ENCODE results near the gene TGIF1. TPM values are rescaled to one million over a fixed set of nuclear protein-coding genes. Genes with fewer than 3 reads are reported as not detected.

The TGIF1 gene
- total and polyA plus RNA-seq, 8 donors = 12.8 to 40.7 (median 18.3) TPM

DNA sequence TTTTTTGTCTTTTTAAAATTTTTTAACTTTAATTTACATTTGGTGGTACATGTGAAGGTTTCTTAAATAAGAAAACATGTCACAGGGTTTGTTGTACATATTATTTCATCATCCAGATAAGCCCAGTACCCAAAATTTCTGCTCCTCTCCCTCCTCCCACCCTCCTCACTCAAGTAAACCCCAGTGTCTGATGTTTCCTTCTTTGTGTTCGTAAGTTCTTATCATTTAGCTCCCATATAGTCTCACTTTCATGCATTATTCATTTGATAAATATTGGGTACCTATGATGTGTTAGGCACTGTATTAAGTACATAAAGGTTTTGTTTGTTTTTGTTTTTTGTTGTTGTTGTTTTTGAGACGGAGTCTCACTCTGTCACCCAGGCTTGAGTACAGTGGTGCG, 5.7 kb upstream of the TGIF1 start:
- Histone ChIP-seq H3K27ac (no peak overlapping the region), H3K27me3 (no peaks in the 10 kb centered on the region), H3K9me3 (no peaks in the 10 kb centered on the region), H3K36me3 (no peaks in the 10 kb centered on the region), H3K4me1 (peaks cover 7 to 13% (median 9%) of the 10 kb centered on the region in 3 donors), H3K4me3 (no peak overlapping the region)
- no peak for TF ChIP-seq CTCF (IDR thresholded peaks at IDR 0.05)
- DNase-seq (no peak), FAIRE-seq (no peak), ATAC-seq (no peak)
- WGBS, 2 donors = 94% methylated on average over 3 of the region's 3 CpGs
- intact Hi-C loops (cut with DNase I) = no loop called here

DNA sequence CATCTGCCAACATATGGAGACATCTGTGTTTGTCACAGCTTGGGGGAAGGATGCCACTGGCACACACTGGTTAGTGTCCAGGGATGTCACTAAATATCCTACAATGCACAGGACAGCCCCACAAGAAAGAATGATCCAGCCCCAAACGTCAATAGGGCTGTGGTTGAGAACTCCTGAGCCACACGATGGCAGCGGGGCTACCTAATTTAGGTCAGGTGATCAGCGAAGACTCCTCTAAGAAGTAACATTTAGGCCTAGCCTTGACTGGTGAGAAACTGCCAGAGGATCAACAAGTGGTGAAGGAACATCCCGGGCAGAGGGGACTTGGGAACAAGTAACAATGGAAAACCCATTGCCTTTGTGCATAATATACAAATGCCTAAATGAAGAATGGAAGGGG, 5.0 kb upstream of the TGIF1 start:
- 86 to 92% methylated on average over 5 of the region's 5 CpGs for WGBS, 2 donors
- H3K36me3 ChIP-seq = no peaks in the 10 kb centered on the region
- intact Hi-C loops (cut with DNase I) = no loop called here
- ATAC-seq (no peak), FAIRE-seq (no peak), DNase-seq (no peak)
- no peaks in the 10 kb centered on the region for H3K27me3 ChIP-seq
- no peaks in the 10 kb centered on the region for H3K9me3 ChIP-seq
- H3K27ac ChIP-seq = no peak overlapping the region
- peaks cover 7 to 13% (median 9%) of the 10 kb centered on the region in 3 donors for H3K4me1 ChIP-seq
- H3K4me3 ChIP-seq = no peak overlapping the region
- TF ChIP-seq CTCF (IDR thresholded peaks at IDR 0.05) = no peak

GRCh38 chr18:3447068-3447894, 2.7 kb upstream of the TGIF1 start:
- no peaks in the 10 kb centered on the region for H3K9me3 ChIP-seq
- DNase-seq (peak in 2 of 6 donors; percentile 33 to 65), FAIRE-seq (no peak), ATAC-seq (peak in 1 of 4 donors; percentile 1)
- 3% methylated on average over 22 of the region's 22 CpGs for WGBS, 2 donors
- no peaks in the 10 kb centered on the region for H3K36me3 ChIP-seq
- peaks cover 7 to 13% (median 9%) of the 10 kb centered on the region in 3 donors for H3K4me1 ChIP-seq
- H3K27me3 ChIP-seq = no peaks in the 10 kb centered on the region
- intact Hi-C loops (cut with DNase I) = no loop called here
- no peak for TF ChIP-seq CTCF (IDR thresholded peaks at IDR 0.05)
- peak overlapping the region; percentile 92 to 100 (median 98) for H3K27ac ChIP-seq
- peak overlapping the region; percentile 78 to 90 (median 80) for H3K4me3 ChIP-seq

DNA sequence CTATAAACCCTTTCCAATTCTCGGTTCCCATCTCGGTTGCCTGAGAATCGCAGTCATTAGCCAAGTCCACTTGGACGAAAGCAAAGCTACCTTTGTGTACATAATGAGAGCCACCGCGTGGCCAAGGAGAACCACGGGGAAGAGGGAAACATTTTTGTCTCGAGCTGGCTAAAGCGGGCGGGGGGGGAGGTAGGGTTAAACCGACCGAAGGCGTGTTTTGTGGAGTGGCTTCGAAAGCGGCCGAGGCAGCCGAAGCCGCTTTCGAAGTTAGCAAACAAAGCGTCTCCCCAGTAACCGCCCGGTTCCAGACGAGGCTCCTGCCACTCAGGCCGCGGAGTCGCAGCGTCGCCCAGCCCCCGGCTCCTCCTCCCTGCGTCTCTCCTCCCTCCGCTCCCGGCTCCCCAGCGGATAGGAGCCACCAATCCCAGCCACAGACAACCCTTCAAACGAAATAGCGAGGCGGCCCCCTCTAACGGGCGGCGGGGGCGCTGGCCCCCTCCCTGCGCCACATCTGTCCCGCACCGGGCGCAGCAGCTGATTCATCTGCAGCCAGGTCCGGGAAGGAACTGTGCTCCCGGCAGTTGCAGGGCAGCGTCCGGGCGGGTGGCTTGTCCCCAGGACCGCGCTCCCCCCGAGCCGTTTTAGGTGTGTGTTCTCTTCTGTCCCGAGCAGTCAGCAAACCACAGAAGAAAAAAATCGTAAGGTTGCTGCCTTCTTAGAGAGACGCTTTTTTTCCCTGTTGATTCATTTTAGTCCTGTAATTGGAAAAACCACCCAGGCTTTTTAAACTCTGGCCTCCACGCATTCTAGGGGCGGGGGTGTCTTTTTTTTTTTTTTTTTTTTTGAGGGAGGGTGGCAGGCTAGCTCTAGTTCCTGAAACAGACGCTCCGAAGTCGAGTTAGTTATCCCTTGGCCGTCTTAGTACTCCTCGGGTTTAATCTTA, 1.8 kb upstream of the TGIF1 start:
- Histone ChIP-seq H3K4me3 (peak overlapping the region; percentile 78 to 90 (median 80)), H3K27ac (peak overlapping the region; percentile 92 to 100 (median 98)), H3K9me3 (no peaks in the 10 kb centered on the region), H3K27me3 (no peaks in the 10 kb centered on the region), H3K4me1 (peaks cover 7 to 13% (median 9%) of the 10 kb centered on the region in 3 donors), H3K36me3 (no peaks in the 10 kb centered on the region)
- ATAC-seq (peak; percentile 73 to 80 (median 76)), DNase-seq (peak; percentile 91 to 97 (median 94)), FAIRE-seq (no peak)
- no peak for TF ChIP-seq CTCF (IDR thresholded peaks at IDR 0.05)
- intact Hi-C loops (cut with DNase I) = no loop called here
- 0 to 1% methylated on average over 61 to 63 of the region's 63 CpGs for WGBS, 2 donors

Data from pancreas (tissue), 10 donors.